CD4-positive, alpha-beta T cell (primary cell): ENCODE measurements around the gene FIG4. TPM values are rescaled to one million over a fixed set of nuclear protein-coding genes. Genes with fewer than 3 reads are reported as not detected.

Source experiments
- ATAC-seq: fragments of 200-7000 bp; cut with Tn5 transposase; one replicate; pipeline ENCODE4 v1.10.0; 2022; ENCODE audit warnings: mild to moderate bottlenecking; ENCODE audit not compliant: poor library complexity
- CTCF ChIA-PET: fragments of 350-600 bp; sonication (Branson Sonifier 250); formaldehyde crosslinking; loops from one replicate; lab custom pipeline; 2021; ENCODE audit warnings: antibody characterized with exemption, inconsistent platforms; lab: Charles Lee
- POLR2A ChIA-PET: fragments of 350-600 bp; sonication (Branson Sonifier 250); formaldehyde crosslinking; loops from one replicate; lab custom pipeline; 2021; ENCODE audit warnings: antibody characterized with exemption, inconsistent platforms; lab: Charles Lee
- DNase-seq, 14 experiments: peaks; one replicate each; pipeline ENCODE4 v3.0.0-alpha.2; 2013 to 2020; ENCODE audit warnings: mixed read lengths in 2 of 14
- H3K27ac ChIP-seq, 2 donors: one replicate each; pipeline versions ENCODE4 v1.5.1 to v1.7.0; 2013; ENCODE audit warnings: low read length in 2 of 2, low read depth in 1 of 2, mild to moderate bottlenecking in 1 of 2
- H3K27me3 ChIP-seq, 2 experiments: 1 replicate in 1 of 2; 2 replicates in 1 of 2; pipeline versions ENCODE4 v1.6.1 to v1.7.0; 2013; ENCODE audit warnings: low read length in 2 of 2, control low read depth in 1 of 2, mild to moderate bottlenecking in 1 of 2, moderate library complexity in 1 of 2; ENCODE audit not compliant: insufficient read depth in 2 of 2, control insufficient read depth in 1 of 2
- H3K36me3 ChIP-seq: one replicate; pipeline ENCODE4 v1.6.1; 2013; ENCODE audit warnings: low read length, control low read depth; ENCODE audit not compliant: insufficient read depth
- H3K4me1 ChIP-seq: one replicate; pipeline ENCODE4 v1.6.1; 2013; ENCODE audit warnings: low read length, control low read depth; ENCODE audit not compliant: insufficient read depth
- H3K4me3 ChIP-seq: one replicate; pipeline ENCODE4 v1.5.1; 2013; ENCODE audit warnings: mild to moderate bottlenecking, low read length, moderate library complexity
- H3K9me3 ChIP-seq, 2 experiments: 1 replicate in 1 of 2; 2 replicates in 1 of 2; pipeline versions ENCODE4 v1.6.1 to v1.7.0; 2013; ENCODE audit warnings: low read length in 2 of 2, mild to moderate bottlenecking in 2 of 2, control low read depth in 1 of 2, moderate library complexity in 1 of 2; ENCODE audit not compliant: control insufficient read depth in 1 of 2, insufficient read depth in 1 of 2
- H3K27ac Mint-ChIP-seq: one replicate; pipeline ENCODE4 v1.8.0; 2020; ENCODE audit warnings: mixed read lengths
- H3K27me3 Mint-ChIP-seq: one replicate; pipeline ENCODE4 v1.8.0; 2021; ENCODE audit warnings: mixed read lengths
- H3K36me3 Mint-ChIP-seq: one replicate; pipeline ENCODE4 v1.8.0; 2021; ENCODE audit warnings: low read depth, mixed read lengths
- H3K4me1 Mint-ChIP-seq: one replicate; pipeline ENCODE4 v1.8.0; 2021; ENCODE audit warnings: low read depth, mixed read lengths
- H3K4me3 Mint-ChIP-seq: one replicate; pipeline ENCODE4 v1.8.0; 2020; ENCODE audit warnings: mild to moderate bottlenecking, mixed read lengths
- H3K9me3 Mint-ChIP-seq: one replicate; pipeline ENCODE4 v1.8.0; 2020; ENCODE audit warnings: mixed read lengths
- intact Hi-C, 2 experiments: fragments of 100-400 bp; cut with DNase I in 1 of 2; cut with micrococcal nuclease in 1 of 2; formaldehyde crosslinking; loops; one replicate each; pipeline versions ENCODE4 v1.15.1 to v1.9.0; 2023 to 2025; cut with DNase I, micrococcal nuclease
- total RNA-seq, 174 experiments: library from RNA in 2 of 174; stranded (reverse) in 2 of 174; gene quantifications; one replicate each; pipeline ENCODE4 v1.2.3 and lab custom pipeline; 2021 to 2026
- TF ChIP-seq, protein P1 (sequence below): fragments of 200-600 bp; IDR thresholded peaks from one replicate; pipeline ENCODE4 v1.8.0; 2022; ENCODE audit warnings: antibody characterized with exemption, mild to moderate bottlenecking

Gene FIG4
- total RNA-seq, 2 experiments from 2014 or later = 3.3 to 4.0 TPM

DNA sequence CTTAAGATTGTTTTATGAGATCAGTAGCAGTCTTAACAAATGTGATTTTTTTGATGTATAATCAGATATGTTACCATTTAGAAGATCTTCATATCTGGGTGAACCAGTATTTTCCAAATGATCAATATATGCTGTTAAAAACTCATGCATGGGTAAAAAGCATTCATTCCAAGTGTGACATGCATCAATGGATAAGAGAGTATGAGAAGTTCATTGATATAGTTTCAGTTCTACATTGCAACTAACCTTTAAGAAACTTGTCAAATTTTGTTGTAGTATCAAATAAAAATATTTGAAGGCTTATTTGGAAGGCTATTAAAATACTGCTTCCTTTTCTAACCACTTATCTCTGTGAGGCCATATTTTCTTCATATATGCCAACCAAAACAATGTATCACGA, 117.7 kb downstream of the FIG4 start:
- no peaks in the 10 kb centered on the region for H3K4me1 ChIP-seq
- no peaks in the 10 kb centered on the region for H3K4me1 Mint-ChIP-seq
- no peaks in the 10 kb centered on the region for H3K27me3 Mint-ChIP-seq
- no peaks in the 10 kb centered on the region for H3K27me3 ChIP-seq
- CTCF ChIA-PET = no interaction called here
- no peaks in the 10 kb centered on the region for H3K36me3 ChIP-seq
- TF ChIP-seq, protein P1, sequence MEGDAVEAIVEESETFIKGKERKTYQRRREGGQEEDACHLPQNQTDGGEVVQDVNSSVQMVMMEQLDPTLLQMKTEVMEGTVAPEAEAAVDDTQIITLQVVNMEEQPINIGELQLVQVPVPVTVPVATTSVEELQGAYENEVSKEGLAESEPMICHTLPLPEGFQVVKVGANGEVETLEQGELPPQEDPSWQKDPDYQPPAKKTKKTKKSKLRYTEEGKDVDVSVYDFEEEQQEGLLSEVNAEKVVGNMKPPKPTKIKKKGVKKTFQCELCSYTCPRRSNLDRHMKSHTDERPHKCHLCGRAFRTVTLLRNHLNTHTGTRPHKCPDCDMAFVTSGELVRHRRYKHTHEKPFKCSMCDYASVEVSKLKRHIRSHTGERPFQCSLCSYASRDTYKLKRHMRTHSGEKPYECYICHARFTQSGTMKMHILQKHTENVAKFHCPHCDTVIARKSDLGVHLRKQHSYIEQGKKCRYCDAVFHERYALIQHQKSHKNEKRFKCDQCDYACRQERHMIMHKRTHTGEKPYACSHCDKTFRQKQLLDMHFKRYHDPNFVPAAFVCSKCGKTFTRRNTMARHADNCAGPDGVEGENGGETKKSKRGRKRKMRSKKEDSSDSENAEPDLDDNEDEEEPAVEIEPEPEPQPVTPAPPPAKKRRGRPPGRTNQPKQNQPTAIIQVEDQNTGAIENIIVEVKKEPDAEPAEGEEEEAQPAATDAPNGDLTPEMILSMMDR = no peak
- no peak for DNase-seq
- POLR2A ChIA-PET = no interaction called here
- peaks cover 37% of the 10 kb centered on the region for H3K36me3 Mint-ChIP-seq
- no peak overlapping the region for H3K4me3 ChIP-seq
- no peaks in the 10 kb centered on the region for H3K9me3 ChIP-seq
- intact Hi-C loops = no loop called here
- no peaks in the 10 kb centered on the region for H3K9me3 Mint-ChIP-seq
- ATAC-seq = no peak
- no peak overlapping the region for H3K27ac Mint-ChIP-seq
- H3K27ac ChIP-seq = no peak overlapping the region
- H3K4me3 Mint-ChIP-seq = no peak overlapping the region

GRCh38 chr6:109815054-109815453, 124.0 kb downstream of the FIG4 start:
- H3K4me3 Mint-ChIP-seq = no peak overlapping the region
- no peak for DNase-seq
- H3K9me3 ChIP-seq = no peaks in the 10 kb centered on the region
- intact Hi-C loops = no loop called here
- H3K9me3 Mint-ChIP-seq = no peaks in the 10 kb centered on the region
- H3K27ac ChIP-seq = no peak overlapping the region
- no peak overlapping the region for H3K4me3 ChIP-seq
- ChIA-PET CTCF (no interaction called here), POLR2A (interaction anchor here (0.5 kb wide), 1 partner anchor 754 kb away, joined by 4 read pairs; no protein-coding TSS in a partner anchor)
- H3K36me3 Mint-ChIP-seq = peaks cover 31% of the 10 kb centered on the region
- peaks cover 3% of the 10 kb centered on the region for H3K36me3 ChIP-seq
- ATAC-seq = no peak
- no peaks in the 10 kb centered on the region for H3K27me3 ChIP-seq
- H3K4me1 Mint-ChIP-seq = no peaks in the 10 kb centered on the region
- no peak overlapping the region for H3K27ac Mint-ChIP-seq
- no peaks in the 10 kb centered on the region for H3K27me3 Mint-ChIP-seq
- TF ChIP-seq, protein P1 = no peak
- H3K4me1 ChIP-seq = no peaks in the 10 kb centered on the region

DNA sequence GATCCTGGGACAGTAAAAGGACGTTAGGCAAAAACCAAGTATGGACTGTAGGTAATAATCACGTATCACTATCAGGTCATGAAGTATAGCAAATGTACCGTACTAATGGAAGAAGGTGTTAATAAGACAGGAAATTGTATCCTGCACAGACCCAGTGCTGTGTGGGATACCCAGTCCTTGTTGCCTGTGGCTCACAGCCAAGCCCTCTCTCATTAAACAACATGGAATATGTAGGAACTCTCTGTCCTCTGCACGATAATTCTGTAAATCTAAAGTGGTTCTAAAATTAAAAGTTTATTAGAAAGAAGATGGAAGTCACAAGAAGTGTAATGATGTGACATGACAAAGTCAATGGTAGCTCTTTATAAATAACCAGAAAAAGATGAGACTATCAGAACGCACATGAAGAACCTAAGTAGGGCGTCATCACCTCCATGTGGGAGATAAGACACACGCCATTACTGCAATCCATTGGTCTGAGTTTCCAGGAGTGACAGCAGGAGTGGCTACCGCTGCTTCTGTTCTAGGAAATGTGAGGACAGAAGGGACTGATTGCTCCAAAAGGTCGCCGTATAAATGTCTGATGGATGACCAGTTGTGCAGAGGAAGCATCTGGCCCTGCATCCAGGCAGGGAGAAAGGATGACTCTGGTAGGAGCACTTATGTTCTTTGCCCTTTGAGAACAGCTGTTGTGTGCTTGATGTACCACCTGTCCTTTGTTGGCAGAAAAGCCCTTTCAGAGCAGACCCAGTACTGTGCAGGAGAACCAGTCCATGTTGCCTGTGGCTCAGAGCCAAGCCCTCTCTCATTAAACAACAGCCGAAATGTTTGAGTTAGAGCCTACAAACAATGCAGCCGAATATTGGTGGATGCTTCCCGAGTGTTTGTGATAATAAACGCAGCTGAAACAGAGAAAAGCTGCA, 125.6 kb downstream of the FIG4 start:
- POLR2A ChIA-PET = no interaction called here
- intact Hi-C loops = no loop called here
- no peaks in the 10 kb centered on the region for H3K4me1 ChIP-seq
- ATAC-seq (no peak), DNase-seq (no peak)
- no peaks in the 10 kb centered on the region for H3K27me3 ChIP-seq
- CTCF ChIA-PET = interaction anchor here (0.5 kb wide), 1 partner anchor 45 kb away, joined by 3 read pairs; no protein-coding TSS in a partner anchor
- no peak overlapping the region for H3K27ac ChIP-seq
- TF ChIP-seq, protein P1 = no peak
- Mint-ChIP-seq H3K27me3 (no peaks in the 10 kb centered on the region), H3K27ac (no peak overlapping the region), H3K4me3 (no peak overlapping the region), H3K36me3 (peaks cover 36% of the 10 kb centered on the region), H3K9me3 (no peaks in the 10 kb centered on the region), H3K4me1 (no peaks in the 10 kb centered on the region)
- peaks cover 3% of the 10 kb centered on the region for H3K36me3 ChIP-seq
- H3K9me3 ChIP-seq = no peaks in the 10 kb centered on the region
- H3K4me3 ChIP-seq = no peak overlapping the region
